Pancreas (tissue), 10 donors: ENCODE measurements around the gene CTIF. TPM values are rescaled to one million over a fixed set of nuclear protein-coding genes. Genes with fewer than 3 reads are reported as not detected.
A peak's percentile ranks its signal among the peaks of the same experiment; 100 is the strongest.

Experiments
- ATAC-seq, 4 donors: fragments of 200-7000 bp; cut with Tn5 transposase; one replicate each; pipeline versions ENCODE4 v1.8.0 to v1.9.1; 2020; ENCODE audit warnings: mild to moderate bottlenecking in 4 of 4, moderate library complexity in 4 of 4
- DNase-seq, 6 donors: peaks; one replicate each; pipeline ENCODE4 v3.0.0-alpha.2; 2020
- FAIRE-seq: peaks from 2 replicates; lab custom pipeline; 2012; peaks lifted over from hg19 to GRCh38; lab: Jason Lieb, UNC
- H3K27ac ChIP-seq, 4 donors: fragments of 200-600 bp; sonication (generic); 1 replicate in 3 of 4; 2 replicates in 1 of 4; pipeline versions ENCODE4 v1.5.0 to v1.8.0; 2020
- H3K27me3 ChIP-seq, 4 donors: fragments of 200-600 bp; one replicate each; pipeline ENCODE4 v1.8.0; 2021
- H3K36me3 ChIP-seq, 3 donors: fragments of 200-600 bp; sonication (generic) in 1 of 3; one replicate each; pipeline versions ENCODE4 v1.5.0 to v1.8.0; 2020 to 2021
- H3K4me1 ChIP-seq, 3 donors: fragments of 200-600 bp; one replicate each; pipeline ENCODE4 v1.8.0; 2021
- H3K4me3 ChIP-seq, 4 donors: fragments of 200-600 bp; sonication (generic) in 2 of 4; one replicate each; pipeline versions ENCODE4 v1.5.0 to v1.8.0; 2020 to 2021
- H3K9me3 ChIP-seq, 4 donors: fragments of 200-600 bp; one replicate each; pipeline ENCODE4 v1.8.0; 2021
- CTCF ChIP-seq, 4 donors: fragments of 200-600 bp; sonication (generic) in 3 of 4; IDR thresholded peaks; one replicate each; pipeline versions ENCODE4 v1.5.0 to v1.8.0; 2021; ENCODE audit warnings: antibody characterized with exemption in 4 of 4
- WGBS, 2 donors: extraction: QIAGEN DNeasy Blood & Tissue Kit; methylation state at CpG; one replicate each; pipeline ENCODE4 v1.1.7; 2013; 5-methylcytosine and 5-hydroxymethylcytosine counted together
- intact Hi-C, 3 donors: fragments of 100-400 bp; cut with DNase I; formaldehyde crosslinking; loops; one replicate each; pipeline versions ENCODE4 v1.11.1 to v1.14.2; 2022
- polyA plus RNA-seq, 2 donors: library from polyadenylated mRNA; stranded (reverse); fragments of 200-250 nt; gene quantifications; one replicate each; pipeline ENCODE4 v1.2.3, GENCODE V29; 2013
- total RNA-seq, 6 donors: library from RNA; stranded (reverse); fragmentation: NEBNext Ultra II Directional in 4 of 6; extraction: Animal tissue kit (Norgen Biotek cat#: 25700) in 4 of 6; gene quantifications; one replicate each; pipeline versions ENCODE4 v1.2.1 to v1.2.4, GENCODE V29; 2021 to 2023
- donor health status: healthy with polysubstance abuse.
- donor health status: DM: no; HTN: no; CAD: no; lungs with moderate emphysema.
- donor health status: DM: no; HTN: no; CAD: no.
- donor health status: control.
- donor health status: control.
- donor health status: Bipolar disorder and iron deficiency.
- donor health status: DM: yes; HTN: yes; CAD: no.
- donor health status: DM: no; HTN: no; CAD: no.
- donor health status: DM: no; HTN: no; CAD: no.
- donor health status: DM: yes; HTN: yes; CAD: no.

Gene CTIF
- total and polyA plus RNA-seq, 8 donors: 15.1 to 27.4 (median 16.7) TPM

DNA sequence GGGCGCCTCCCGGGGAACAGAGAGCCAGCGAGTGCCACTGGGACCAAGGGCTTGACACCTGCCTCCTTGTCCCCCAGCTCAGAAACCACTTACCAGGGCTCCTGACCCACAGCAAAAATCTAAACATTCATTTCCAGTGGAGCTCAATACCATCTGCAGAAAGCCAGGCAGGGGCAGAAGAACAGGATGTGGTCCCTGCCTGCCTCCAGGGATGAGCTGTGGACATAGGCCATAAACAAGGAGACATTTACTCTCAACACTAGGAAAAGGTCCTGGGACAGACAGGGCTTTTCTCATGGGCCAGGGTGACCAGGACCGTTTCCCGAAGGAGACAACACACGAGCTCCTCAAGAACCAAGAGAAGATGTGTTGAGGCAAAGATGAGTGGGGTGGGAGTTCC is 203.0 kb downstream of the CTIF start:
- Histone ChIP-seq H3K4me3 (no peak overlapping the region), H3K36me3 (no peaks in the 10 kb centered on the region), H3K9me3 (no peaks in the 10 kb centered on the region), H3K27me3 (no peaks in the 10 kb centered on the region), H3K27ac (no peak overlapping the region), H3K4me1 (no peaks in the 10 kb centered on the region)
- ATAC-seq (no peak), DNase-seq (no peak), FAIRE-seq (no peak)
- intact Hi-C loops: no loop called here
- WGBS, 2 donors: 94 to 99% methylated on average over 6 of the region's 6 CpGs
- no peak for TF ChIP-seq CTCF (IDR thresholded peaks at IDR 0.05)

- no peaks in the 10 kb centered on the region for H3K4me1 ChIP-seq
- no peak overlapping the region for H3K27ac ChIP-seq
- no peak overlapping the region for H3K4me3 ChIP-seq
- DNase-seq (no peak), ATAC-seq (no peak), FAIRE-seq (no peak)
- intact Hi-C loops: no loop called here
- 89 to 90% methylated on average over 9 of the region's 9 CpGs for WGBS, 2 donors
- no peaks in the 10 kb centered on the region for H3K27me3 ChIP-seq
- no peaks in the 10 kb centered on the region for H3K9me3 ChIP-seq
- TF ChIP-seq CTCF (IDR thresholded peaks at IDR 0.05): no peak
- H3K36me3 ChIP-seq: no peaks in the 10 kb centered on the region
Observed at GRCh38 chr18:48742304-48742703, 203.5 kb downstream of the CTIF start.

GRCh38 chr18:48742706-48743475 is 204.1 kb downstream of the CTIF start:
- H3K36me3 ChIP-seq: no peaks in the 10 kb centered on the region
- peak in 3 of 4 donors; percentile 64 to 85 (median 82) for ATAC-seq
- no peak for DNase-seq
- H3K27ac ChIP-seq: peak overlapping the region in 1 of 4 donors; percentile 12
- no peak for TF ChIP-seq CTCF (IDR thresholded peaks at IDR 0.05)
- FAIRE-seq: no peak
- no peaks in the 10 kb centered on the region for H3K27me3 ChIP-seq
- H3K4me3 ChIP-seq: no peak overlapping the region
- intact Hi-C loops: no loop called here
- 79 to 81% methylated on average over 11 of the region's 11 CpGs for WGBS, 2 donors
- no peaks in the 10 kb centered on the region for H3K4me1 ChIP-seq
- no peaks in the 10 kb centered on the region for H3K9me3 ChIP-seq

GRCh38 chr18:48743886-48744285 is 205.1 kb downstream of the CTIF start:
- TF ChIP-seq CTCF (IDR thresholded peaks at IDR 0.05): no peak
- no peak overlapping the region for H3K4me3 ChIP-seq
- no peaks in the 10 kb centered on the region for H3K36me3 ChIP-seq
- H3K27me3 ChIP-seq: no peaks in the 10 kb centered on the region
- H3K9me3 ChIP-seq: no peaks in the 10 kb centered on the region
- no peak for ATAC-seq
- peak overlapping the region in 1 of 4 donors; percentile 12 for H3K27ac ChIP-seq
- no peak for DNase-seq
- intact Hi-C loops: no loop called here
- no peaks in the 10 kb centered on the region for H3K4me1 ChIP-seq
- WGBS, 2 donors: 89 to 94% methylated on average over 4 of the region's 4 CpGs
- FAIRE-seq: no peak

GRCh38 chr18:48745293-48745692 is 206.5 kb downstream of the CTIF start:
- Histone ChIP-seq H3K27ac (no peak overlapping the region), H3K9me3 (no peaks in the 10 kb centered on the region), H3K27me3 (no peaks in the 10 kb centered on the region), H3K4me3 (no peak overlapping the region), H3K36me3 (no peaks in the 10 kb centered on the region), H3K4me1 (no peaks in the 10 kb centered on the region)
- ATAC-seq (no peak), FAIRE-seq (no peak), DNase-seq (no peak)
- intact Hi-C loops: no loop called here
- 78 to 96% methylated on average over 3 of the region's 3 CpGs for WGBS, 2 donors
- TF ChIP-seq CTCF (IDR thresholded peaks at IDR 0.05): no peak
